Activated T-helper 1 cell treated with anti-CD3 and anti-CD28 coated beads, Interleukin-12 subunit alpha, Interleukin-12 subunit beta, Interleukin-2, Interleukin-4 antibody, amounts not matched to agents 30 ng/mL and 10 ng/mL and 1 ng/mL, durations not matched to agents 14 hours and 24 hours and 36 hours (primary cell): ENCODE data around the gene PYURF. TPM values are rescaled to one million over a fixed set of nuclear protein-coding genes. Genes with fewer than 3 reads are reported as not detected.

Source experiments
- DNase-seq: peaks from one replicate; pipeline ENCODE4 v3.0.0; 2021; ENCODE audit warnings: low spot score
- H3K27ac Mint-ChIP-seq: one replicate; pipeline ENCODE4 v1.8.0; 2021; ENCODE audit warnings: mild to moderate bottlenecking, mixed read lengths
- H3K27me3 Mint-ChIP-seq: one replicate; pipeline ENCODE4 v1.8.0; 2022; ENCODE audit warnings: mild to moderate bottlenecking, moderate library complexity, mixed read lengths; ENCODE audit not compliant: insufficient read depth
- H3K36me3 Mint-ChIP-seq: one replicate; pipeline ENCODE4 v1.8.0; 2021; ENCODE audit warnings: low read depth, mixed read lengths
- H3K4me1 Mint-ChIP-seq: one replicate; pipeline ENCODE4 v1.8.0; 2021; ENCODE audit warnings: low read depth, mixed read lengths
- H3K4me3 Mint-ChIP-seq: one replicate; pipeline ENCODE4 v1.8.0; 2021; ENCODE audit warnings: mild to moderate bottlenecking, moderate library complexity, mixed read lengths
- H3K9me3 Mint-ChIP-seq: one replicate; pipeline ENCODE4 v1.8.0; 2021; ENCODE audit warnings: mixed read lengths
- intact Hi-C: fragments of 100-400 bp; cut with micrococcal nuclease; formaldehyde crosslinking; loops from one replicate; pipeline ENCODE4 v1.15.1; 2024
- total RNA-seq: library from RNA; stranded (reverse); gene quantifications from 2 replicates; pipeline ENCODE4 v1.2.3, GENCODE V29; 2022

Gene PYURF
- total RNA-seq, 1 donor from 2014 or later: 55.9 TPM

GRCh38 chr4:88527787-88528186 is 4.2 kb upstream of the PYURF start:
- Mint-ChIP-seq H3K4me1 (peaks cover 40% of the 10 kb centered on the region), H3K36me3 (peaks cover 1% of the 10 kb centered on the region), H3K27ac (no peak overlapping the region), H3K4me3 (no peak overlapping the region), H3K27me3 (peaks cover 2% of the 10 kb centered on the region), H3K9me3 (no peaks in the 10 kb centered on the region)
- intact Hi-C loops: loop anchor here (2.0 to 10.0 kb wide), 4 partner anchors 265 to 1293 kb away; partner anchors contain the start of gene TIGD2
- no peak for DNase-seq

GRCh38 chr4:88526221-88526815 is 2.7 kb upstream of the PYURF start:
- H3K36me3 Mint-ChIP-seq: peaks cover 8% of the 10 kb centered on the region
- H3K27ac Mint-ChIP-seq: peak overlapping the region; percentile 23
- H3K4me1 Mint-ChIP-seq: peaks cover 52% of the 10 kb centered on the region
- H3K4me3 Mint-ChIP-seq: no peak overlapping the region
- no peaks in the 10 kb centered on the region for H3K9me3 Mint-ChIP-seq
- intact Hi-C loops: loop anchor here (1.0 to 10.0 kb wide), 6 partner anchors 133 to 1292 kb away; partner anchors contain the start of gene TIGD2
- DNase-seq: no peak
- peaks cover 2% of the 10 kb centered on the region for H3K27me3 Mint-ChIP-seq

- Mint-ChIP-seq H3K27me3 (peaks cover 2% of the 10 kb centered on the region), H3K4me1 (peaks cover 60% of the 10 kb centered on the region), H3K27ac (peak overlapping the region; percentile 74), H3K36me3 (peaks cover 12% of the 10 kb centered on the region), H3K4me3 (peak overlapping the region; percentile 99), H3K9me3 (no peaks in the 10 kb centered on the region)
- intact Hi-C loops: loop anchor here (10.0 kb wide), 1 partner anchor 1289 kb away; no protein-coding TSS in a partner anchor
- no peak for DNase-seq
Measured at GRCh38 chr4:88524171-88524570, 595 bp upstream of the PYURF start.

- Mint-ChIP-seq H3K36me3 (peaks cover 12% of the 10 kb centered on the region), H3K4me1 (peaks cover 54% of the 10 kb centered on the region), H3K27me3 (no peaks in the 10 kb centered on the region), H3K4me3 (peak overlapping the region; percentile 99), H3K27ac (peak overlapping the region; percentile 97), H3K9me3 (no peaks in the 10 kb centered on the region)
- intact Hi-C loops: loop anchor here (1.0 to 10.0 kb wide), 6 partner anchors 66 to 1288 kb away; partner anchors contain the start of genes ABCG2, HERC3, HERC5 and PPM1K
- no peak for DNase-seq
Measured at GRCh38 chr4:88522702-88523324, 763 bp downstream of the PYURF start.

- DNase-seq: no peak
- H3K4me3 Mint-ChIP-seq: no peak overlapping the region
- H3K27me3 Mint-ChIP-seq: no peaks in the 10 kb centered on the region
- H3K4me1 Mint-ChIP-seq: peaks cover 24% of the 10 kb centered on the region
- no peaks in the 10 kb centered on the region for H3K9me3 Mint-ChIP-seq
- peaks cover 12% of the 10 kb centered on the region for H3K36me3 Mint-ChIP-seq
- no peak overlapping the region for H3K27ac Mint-ChIP-seq
- intact Hi-C loops: loop anchor here (5.0 kb wide), 1 partner anchor 667 kb away; no protein-coding TSS in a partner anchor
Measured at GRCh38 chr4:88518911-88519310, 4.7 kb downstream of the PYURF start.

GRCh38 chr4:88517825-88518224 is 5.8 kb downstream of the PYURF start:
- Mint-ChIP-seq H3K4me3 (no peak overlapping the region), H3K9me3 (no peaks in the 10 kb centered on the region), H3K4me1 (peaks cover 21% of the 10 kb centered on the region), H3K27ac (no peak overlapping the region), H3K27me3 (no peaks in the 10 kb centered on the region), H3K36me3 (peaks cover 11% of the 10 kb centered on the region)
- intact Hi-C loops: loop anchor here (5.0 kb wide), 1 partner anchor 666 kb away; no protein-coding TSS in a partner anchor
- no peak for DNase-seq

- Mint-ChIP-seq H3K27me3 (no peaks in the 10 kb centered on the region), H3K27ac (no peak overlapping the region), H3K36me3 (peaks cover 4% of the 10 kb centered on the region), H3K9me3 (no peaks in the 10 kb centered on the region), H3K4me1 (peaks cover 10% of the 10 kb centered on the region), H3K4me3 (no peak overlapping the region)
- DNase-seq: no peak
- intact Hi-C loops: loop anchor here (5.0 kb wide), 1 partner anchor 664 kb away; no protein-coding TSS in a partner anchor
Measured at GRCh38 chr4:88516746-88517145, 6.8 kb downstream of the PYURF start.

- H3K4me3 Mint-ChIP-seq: no peak overlapping the region
- no peaks in the 10 kb centered on the region for H3K4me1 Mint-ChIP-seq
- no peaks in the 10 kb centered on the region for H3K27me3 Mint-ChIP-seq
- DNase-seq: no peak
- H3K27ac Mint-ChIP-seq: no peak overlapping the region
- intact Hi-C loops: loop anchor here (1.0 to 5.0 kb wide), 5 partner anchors 58 to 663 kb away; partner anchors contain the start of gene HERC5
- H3K36me3 Mint-ChIP-seq: no peaks in the 10 kb centered on the region
- H3K9me3 Mint-ChIP-seq: no peaks in the 10 kb centered on the region
Measured at GRCh38 chr4:88514557-88515511, 8.7 kb downstream of the PYURF start.

- no peak for DNase-seq
- Mint-ChIP-seq H3K27me3 (no peaks in the 10 kb centered on the region), H3K36me3 (peaks cover 5% of the 10 kb centered on the region), H3K4me3 (no peak overlapping the region), H3K27ac (no peak overlapping the region), H3K4me1 (no peaks in the 10 kb centered on the region), H3K9me3 (no peaks in the 10 kb centered on the region)
- intact Hi-C loops: no loop called here
Measured at GRCh38 chr4:88511236-88511635, 12.3 kb downstream of the PYURF start.

GRCh38 chr4:88503344-88503743 is 20.2 kb downstream of the PYURF start:
- Mint-ChIP-seq H3K4me3 (no peak overlapping the region), H3K9me3 (no peaks in the 10 kb centered on the region), H3K27me3 (no peaks in the 10 kb centered on the region), H3K27ac (no peak overlapping the region), H3K4me1 (peaks cover 17% of the 10 kb centered on the region), H3K36me3 (peaks cover 55% of the 10 kb centered on the region)
- intact Hi-C loops: no loop called here
- DNase-seq: no peak

GRCh38 chr4:88497859-88498409 is 25.6 kb downstream of the PYURF start:
- intact Hi-C loops: no loop called here
- peaks cover 57% of the 10 kb centered on the region for H3K36me3 Mint-ChIP-seq
- no peaks in the 10 kb centered on the region for H3K27me3 Mint-ChIP-seq

GRCh38 chr4:88489100-88489761 is 34.3 kb downstream of the PYURF start:
- H3K4me1 Mint-ChIP-seq: peaks cover 18% of the 10 kb centered on the region
- H3K4me3 Mint-ChIP-seq: no peak overlapping the region
- intact Hi-C loops: loop anchor here (1.0 kb wide), 1 partner anchor 32 kb away; the partner anchor contains the start of gene HERC5
- H3K36me3 Mint-ChIP-seq: peaks cover 43% of the 10 kb centered on the region
- H3K9me3 Mint-ChIP-seq: no peaks in the 10 kb centered on the region
- peak overlapping the region; percentile 68 for H3K27ac Mint-ChIP-seq
- DNase-seq: no peak
- H3K27me3 Mint-ChIP-seq: no peaks in the 10 kb centered on the region

More at GRCh38 chr4:88497859-88498409, 25.6 kb downstream of the PYURF start:
- Mint-ChIP-seq H3K4me3 (no peak overlapping the region), H3K4me1 (peaks cover 9% of the 10 kb centered on the region), H3K27ac (no peak overlapping the region), H3K9me3 (no peaks in the 10 kb centered on the region)
- DNase-seq: no peak
